ENCODE data around the gene SCRN2. TPM values are rescaled to one million over a fixed set of nuclear protein-coding genes. Genes with fewer than 3 reads are reported as not detected.

The SCRN2 gene
- total and polyA plus RNA-seq, 2 of the 13 experiments (the other 11 are each of a cell fraction or from before 2014, with no cell fraction given) = 21.7 to 29.5 TPM

- TF ChIP-seq ZFP91 (CRISPR knock-in tag; IDR thresholded peaks at IDR 0.05; ENCODE audit: borderline replicate concordance) = peak; percentile 60
- TF ChIP-seq SRF (IDR thresholded peaks at IDR 0.05; ENCODE audit: low read depth, low read length) = no peak
- no peak for TF ChIP-seq NPAS2 (CRISPR knock-in tag; IDR thresholded peaks at IDR 0.05; ENCODE audit: borderline replicate concordance)
- no peak for TF ChIP-seq ZNF558 (CRISPR knock-in tag; IDR thresholded peaks at IDR 0.05; ENCODE audit: borderline replicate concordance)
- TF ChIP-seq, protein P1, sequence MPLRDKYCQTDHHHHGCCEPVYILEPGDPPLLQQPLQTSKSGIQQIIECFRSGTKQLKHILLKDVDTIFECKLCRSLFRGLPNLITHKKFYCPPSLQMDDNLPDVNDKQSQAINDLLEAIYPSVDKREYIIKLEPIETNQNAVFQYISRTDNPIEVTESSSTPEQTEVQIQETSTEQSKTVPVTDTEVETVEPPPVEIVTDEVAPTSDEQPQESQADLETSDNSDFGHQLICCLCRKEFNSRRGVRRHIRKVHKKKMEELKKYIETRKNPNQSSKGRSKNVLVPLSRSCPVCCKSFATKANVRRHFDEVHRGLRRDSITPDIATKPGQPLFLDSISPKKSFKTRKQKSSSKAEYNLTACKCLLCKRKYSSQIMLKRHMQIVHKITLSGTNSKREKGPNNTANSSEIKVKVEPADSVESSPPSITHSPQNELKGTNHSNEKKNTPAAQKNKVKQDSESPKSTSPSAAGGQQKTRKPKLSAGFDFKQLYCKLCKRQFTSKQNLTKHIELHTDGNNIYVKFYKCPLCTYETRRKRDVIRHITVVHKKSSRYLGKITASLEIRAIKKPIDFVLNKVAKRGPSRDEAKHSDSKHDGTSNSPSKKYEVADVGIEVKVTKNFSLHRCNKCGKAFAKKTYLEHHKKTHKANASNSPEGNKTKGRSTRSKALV (CRISPR knock-in tag; IDR thresholded peaks at IDR 0.05) = no peak
- TF ChIP-seq GZF1 (CRISPR knock-in tag; IDR thresholded peaks at IDR 0.05) = no peak
- no peak for TF ChIP-seq JARID2 (CRISPR knock-in tag; IDR thresholded peaks at IDR 0.05; ENCODE audit: insufficient replicate concordance)
- no peak for TF ChIP-seq ZNF619 (CRISPR knock-in tag; IDR thresholded peaks at IDR 0.05)
- TF ChIP-seq PRPF4 (IDR thresholded peaks at IDR 0.05; ENCODE audit: low read depth, low read length, poor library complexity, severe bottlenecking) = no peak
- no peak for TF ChIP-seq RBFOX2 (IDR thresholded peaks at IDR 0.05; ENCODE audit: low read depth, low read length)
- no peak for TF ChIP-seq U2AF1 (optimal IDR thresholded peaks at IDR 0.05; ENCODE audit: low read depth, low read length)
- TF ChIP-seq, protein P2, sequence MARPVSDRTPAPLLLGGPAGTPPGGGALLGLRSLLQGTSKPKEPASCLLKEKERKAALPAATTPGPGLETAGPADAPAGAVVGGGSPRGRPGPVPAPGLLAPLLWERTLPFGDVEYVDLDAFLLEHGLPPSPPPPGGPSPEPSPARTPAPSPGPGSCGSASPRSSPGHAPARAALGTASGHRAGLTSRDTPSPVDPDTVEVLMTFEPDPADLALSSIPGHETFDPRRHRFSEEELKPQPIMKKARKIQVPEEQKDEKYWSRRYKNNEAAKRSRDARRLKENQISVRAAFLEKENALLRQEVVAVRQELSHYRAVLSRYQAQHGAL (CRISPR knock-in tag; IDR thresholded peaks at IDR 0.05; ENCODE audit: not compliant biosample characterization) = no peak
- TF ChIP-seq, protein P3, sequence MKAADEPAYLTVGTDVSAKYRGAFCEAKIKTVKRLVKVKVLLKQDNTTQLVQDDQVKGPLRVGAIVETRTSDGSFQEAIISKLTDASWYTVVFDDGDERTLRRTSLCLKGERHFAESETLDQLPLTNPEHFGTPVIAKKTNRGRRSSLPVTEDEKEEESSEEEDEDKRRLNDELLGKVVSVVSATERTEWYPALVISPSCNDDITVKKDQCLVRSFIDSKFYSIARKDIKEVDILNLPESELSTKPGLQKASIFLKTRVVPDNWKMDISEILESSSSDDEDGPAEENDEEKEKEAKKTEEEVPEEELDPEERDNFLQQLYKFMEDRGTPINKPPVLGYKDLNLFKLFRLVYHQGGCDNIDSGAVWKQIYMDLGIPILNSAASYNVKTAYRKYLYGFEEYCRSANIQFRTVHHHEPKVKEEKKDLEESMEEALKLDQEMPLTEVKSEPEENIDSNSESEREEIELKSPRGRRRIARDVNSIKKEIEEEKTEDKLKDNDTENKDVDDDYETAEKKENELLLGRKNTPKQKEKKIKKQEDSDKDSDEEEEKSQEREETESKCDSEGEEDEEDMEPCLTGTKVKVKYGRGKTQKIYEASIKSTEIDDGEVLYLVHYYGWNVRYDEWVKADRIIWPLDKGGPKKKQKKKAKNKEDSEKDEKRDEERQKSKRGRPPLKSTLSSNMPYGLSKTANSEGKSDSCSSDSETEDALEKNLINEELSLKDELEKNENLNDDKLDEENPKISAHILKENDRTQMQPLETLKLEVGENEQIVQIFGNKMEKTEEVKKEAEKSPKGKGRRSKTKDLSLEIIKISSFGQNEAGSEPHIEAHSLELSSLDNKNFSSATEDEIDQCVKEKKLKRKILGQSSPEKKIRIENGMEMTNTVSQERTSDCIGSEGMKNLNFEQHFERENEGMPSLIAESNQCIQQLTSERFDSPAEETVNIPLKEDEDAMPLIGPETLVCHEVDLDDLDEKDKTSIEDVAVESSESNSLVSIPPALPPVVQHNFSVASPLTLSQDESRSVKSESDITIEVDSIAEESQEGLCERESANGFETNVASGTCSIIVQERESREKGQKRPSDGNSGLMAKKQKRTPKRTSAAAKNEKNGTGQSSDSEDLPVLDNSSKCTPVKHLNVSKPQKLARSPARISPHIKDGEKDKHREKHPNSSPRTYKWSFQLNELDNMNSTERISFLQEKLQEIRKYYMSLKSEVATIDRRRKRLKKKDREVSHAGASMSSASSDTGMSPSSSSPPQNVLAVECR (CRISPR knock-in tag; IDR thresholded peaks at IDR 0.05; ENCODE audit: borderline replicate concordance) = no peak; the same call in 1 of the 2 replicates
- TF ChIP-seq ZNF343 (CRISPR knock-in tag; IDR thresholded peaks at IDR 0.05) = no peak
- no peak for TF ChIP-seq TBX2 (CRISPR knock-in tag; IDR thresholded peaks at IDR 0.05; ENCODE audit: borderline replicate concordance)
- TF ChIP-seq ZNF20 (CRISPR knock-in tag; IDR thresholded peaks at IDR 0.05) = no peak
- no peak for TF ChIP-seq ZNF367 (CRISPR knock-in tag; IDR thresholded peaks at IDR 0.05; ENCODE audit: borderline replicate concordance)
These were observed 48.9 kb upstream of the SCRN2 start (continued) for GRCh38 chr17:47889734-47890529.

Data from HepG2 (cell line).